Measurements from ENCODE around the gene SLC22A14. TPM values are rescaled to one million over a fixed set of nuclear protein-coding genes. Genes with fewer than 3 reads are reported as not detected.
A peak's percentile ranks its signal among the peaks of the same experiment; 100 is the strongest.

The SLC22A14 gene
- total and polyA plus RNA-seq, 9 of the 15 experiments (the other 6 are each of a cell fraction or from before 2014, with no cell fraction given), result 0.03 to 0.07 TPM; not detected in 7

GRCh38 chr3:38327335-38328009 is 45.4 kb downstream of the SLC22A14 start (continued):
- TF ChIP-seq ARID4B (CRISPR knock-in tag; IDR thresholded peaks at IDR 0.05), result no peak
- peak; percentile 90 for TF ChIP-seq SMARCE1 (IDR thresholded peaks at IDR 0.05)
- TF ChIP-seq ZNF146 (CRISPR knock-in tag; IDR thresholded peaks at IDR 0.05; ENCODE audit: unreplicated experiment), result no peak
- TF ChIP-seq ZKSCAN8 (CRISPR knock-in tag; IDR thresholded peaks at IDR 0.05), result 0 out of 2 replicates have a peak, but pooled peaks have one; percentile 34
- peak; percentile 99 for TF ChIP-seq SOX6 (IDR thresholded peaks at IDR 0.05)
- TF ChIP-seq FOSL1 (tag; conservative IDR thresholded peaks at IDR 0.05), result peak; percentile 100
- TF ChIP-seq EZH2 (IDR thresholded peaks at IDR 0.05; ENCODE audit: borderline replicate concordance, low read depth, low read length), result no peak
- TF ChIP-seq ZNF57 (CRISPR knock-in tag; IDR thresholded peaks at IDR 0.05), result no peak
- no peak for TF ChIP-seq DACH1 (IDR thresholded peaks at IDR 0.05; ENCODE audit: partially characterized antibody)
- no peak for TF ChIP-seq MIER1 (IDR thresholded peaks at IDR 0.05; ENCODE audit: low read depth)
- peak in 1 of 2 experiments; percentile 76; a peak in 2 of 3 replicates for TF ChIP-seq CBX3 (IDR thresholded peaks at IDR 0.05; ENCODE audit: borderline replicate concordance in 1 of 2, low read length in 2 of 2)
- TF ChIP-seq USF1 (CRISPR knock-in tag; IDR thresholded peaks at IDR 0.05), result no peak
- no peak for TF ChIP-seq NKRF (IDR thresholded peaks at IDR 0.05; ENCODE audit: borderline replicate concordance)
- no peak for TF ChIP-seq SUPT5H (IDR thresholded peaks at IDR 0.05)
- peak; percentile 52; the same call in 1 of the 2 replicates for TF ChIP-seq VEZF1 (CRISPR knock-in tag; IDR thresholded peaks at IDR 0.05)
- peak; percentile 57; the same call in 1 of the 2 replicates for TF ChIP-seq ATF7 (IDR thresholded peaks at IDR 0.05)

Measured in K562 (cell line).